ENCODE results near the gene SMYD3. TPM values are rescaled to one million over a fixed set of nuclear protein-coding genes. Genes with fewer than 3 reads are reported as not detected.

SMYD3 gene
- total RNA-seq, 3 donors from 2014 or later (not counting 1 experiment from before 2014, with no cell fraction given): 43.6 to 48.0 (median 46.1) TPM

DNA sequence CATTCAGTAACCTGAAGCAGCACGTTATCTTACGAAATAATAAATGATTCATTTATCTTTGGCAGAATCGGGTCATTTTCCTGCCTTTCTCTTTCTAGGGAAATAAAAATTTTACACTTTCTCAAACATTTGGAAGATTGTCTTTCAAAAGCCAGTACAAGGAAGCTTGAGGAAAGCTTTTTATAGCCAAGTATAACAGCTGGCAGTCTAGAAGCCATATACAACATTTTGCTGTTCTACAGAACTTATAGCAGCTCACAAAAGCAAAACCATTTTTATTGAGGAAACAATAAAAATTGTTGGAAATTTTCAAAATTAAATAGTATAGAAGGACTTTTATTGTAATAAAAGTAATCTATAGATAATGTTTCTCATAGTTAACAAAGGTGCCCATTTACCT lies 448.6 kb downstream of the SMYD3 start:
- H3K9me3 ChIP-seq (ENCODE audit: control insufficient read depth, insufficient read depth, low read length): no peaks in the 10 kb centered on the region
- H3K27ac ChIP-seq (ENCODE audit: low read length): no peak overlapping the region
- WGBS (ENCODE audit: insufficient coverage): 91% methylated on average over 3 of the region's 3 CpGs
- no peak overlapping the region for H3K4me3 ChIP-seq (ENCODE audit: low read length)
- H3K4me1 ChIP-seq (ENCODE audit: control insufficient read depth, insufficient read depth, low read length): no peaks in the 10 kb centered on the region
- Mint-ChIP-seq H3K4me1 (peaks cover 4 to 5% of the 10 kb centered on the region in 2 donors), H3K36me3 (peaks cover 7% of the 10 kb centered on the region), H3K9me3 (peaks cover 3 to 4% of the 10 kb centered on the region in 2 donors), H3K27ac (no peak overlapping the region), H3K4me3 (no peak overlapping the region), H3K27me3 (ENCODE audit: low read depth in 2 of 2) (no peaks in the 10 kb centered on the region)
- DNase-seq (no peak), ATAC-seq (no peak)
- TF ChIP-seq, protein P1, sequence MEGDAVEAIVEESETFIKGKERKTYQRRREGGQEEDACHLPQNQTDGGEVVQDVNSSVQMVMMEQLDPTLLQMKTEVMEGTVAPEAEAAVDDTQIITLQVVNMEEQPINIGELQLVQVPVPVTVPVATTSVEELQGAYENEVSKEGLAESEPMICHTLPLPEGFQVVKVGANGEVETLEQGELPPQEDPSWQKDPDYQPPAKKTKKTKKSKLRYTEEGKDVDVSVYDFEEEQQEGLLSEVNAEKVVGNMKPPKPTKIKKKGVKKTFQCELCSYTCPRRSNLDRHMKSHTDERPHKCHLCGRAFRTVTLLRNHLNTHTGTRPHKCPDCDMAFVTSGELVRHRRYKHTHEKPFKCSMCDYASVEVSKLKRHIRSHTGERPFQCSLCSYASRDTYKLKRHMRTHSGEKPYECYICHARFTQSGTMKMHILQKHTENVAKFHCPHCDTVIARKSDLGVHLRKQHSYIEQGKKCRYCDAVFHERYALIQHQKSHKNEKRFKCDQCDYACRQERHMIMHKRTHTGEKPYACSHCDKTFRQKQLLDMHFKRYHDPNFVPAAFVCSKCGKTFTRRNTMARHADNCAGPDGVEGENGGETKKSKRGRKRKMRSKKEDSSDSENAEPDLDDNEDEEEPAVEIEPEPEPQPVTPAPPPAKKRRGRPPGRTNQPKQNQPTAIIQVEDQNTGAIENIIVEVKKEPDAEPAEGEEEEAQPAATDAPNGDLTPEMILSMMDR (IDR thresholded peaks at IDR 0.05): no peak
- no peaks in the 10 kb centered on the region for H3K27me3 ChIP-seq (ENCODE audit: control insufficient read depth, insufficient read depth, low read length)
- H3K36me3 ChIP-seq (ENCODE audit: control insufficient read depth, insufficient read depth, low read length): no peaks in the 10 kb centered on the region
- intact Hi-C loops (cut with micrococcal nuclease): no loop called here

DNA sequence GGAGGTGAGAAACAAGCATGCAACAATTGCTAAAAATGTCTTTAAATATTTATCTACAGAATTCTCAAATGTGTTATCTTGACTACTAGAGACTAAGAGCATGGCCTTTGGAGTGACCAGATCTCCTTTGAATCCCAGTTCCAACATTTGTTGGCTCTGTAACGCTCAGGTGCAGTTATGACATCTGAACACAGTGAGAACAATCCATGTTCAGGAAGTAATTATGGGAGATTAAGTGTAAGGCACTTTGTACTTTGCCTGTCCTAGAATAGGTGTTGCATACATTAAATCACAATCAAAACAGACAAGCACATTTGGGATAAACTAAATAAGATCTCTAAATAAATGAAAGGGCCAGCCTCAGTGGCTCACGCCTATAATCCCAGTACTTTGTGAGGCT lies 454.5 kb downstream of the SMYD3 start:
- Histone ChIP-seq H3K36me3 (ENCODE audit: control insufficient read depth, insufficient read depth, low read length) (no peaks in the 10 kb centered on the region), H3K9me3 (ENCODE audit: control insufficient read depth, insufficient read depth, low read length) (no peaks in the 10 kb centered on the region), H3K4me3 (ENCODE audit: low read length) (no peak overlapping the region), H3K4me1 (ENCODE audit: control insufficient read depth, insufficient read depth, low read length) (no peaks in the 10 kb centered on the region), H3K27ac (ENCODE audit: low read length) (no peak overlapping the region), H3K27me3 (ENCODE audit: control insufficient read depth, insufficient read depth, low read length) (no peaks in the 10 kb centered on the region)
- DNase-seq: no peak
- intact Hi-C loops (cut with micrococcal nuclease): no loop called here
- Mint-ChIP-seq H3K36me3 (peaks cover 7% of the 10 kb centered on the region), H3K27me3 (ENCODE audit: low read depth in 2 of 2) (no peaks in the 10 kb centered on the region), H3K27ac (no peak overlapping the region), H3K4me3 (no peak overlapping the region), H3K9me3 (peaks cover 3 to 4% of the 10 kb centered on the region in 2 donors), H3K4me1 (peaks cover 4 to 5% of the 10 kb centered on the region in 2 donors)
- TF ChIP-seq, protein P1 (IDR thresholded peaks at IDR 0.05): no peak
- ATAC-seq: no peak
- WGBS (ENCODE audit: insufficient coverage): 97% methylated on average over 2 of the region's 2 CpGs

DNA sequence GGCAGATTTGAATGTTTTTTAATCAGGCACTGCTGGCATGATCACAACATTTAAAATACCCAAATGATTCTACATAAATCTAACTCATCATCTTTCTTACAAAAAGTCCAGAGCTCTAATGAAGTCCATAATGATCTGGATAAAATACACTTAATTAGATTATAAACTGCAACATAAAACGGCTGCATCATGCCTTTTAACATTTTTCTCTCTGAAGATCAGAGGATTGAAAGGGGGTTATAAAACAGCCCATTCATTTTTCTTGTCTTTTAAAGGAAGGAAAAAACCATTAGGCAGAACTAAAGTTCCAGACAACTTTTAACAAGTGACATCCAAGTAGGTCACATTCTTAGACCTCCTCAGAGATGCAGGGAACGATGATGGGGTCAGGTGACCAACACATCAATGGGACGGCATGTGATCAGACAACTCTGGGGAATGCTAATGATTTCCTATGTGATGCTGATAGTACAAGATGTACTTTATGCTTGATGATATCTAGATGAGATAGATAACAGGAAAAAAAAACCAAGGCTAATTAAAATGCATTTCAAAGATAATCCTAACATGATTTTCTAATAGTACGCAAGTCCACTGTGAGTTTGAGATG lies 455.1 kb downstream of the SMYD3 start:
- no peak overlapping the region for H3K4me3 Mint-ChIP-seq
- TF ChIP-seq, protein P1 (IDR thresholded peaks at IDR 0.05): no peak
- Histone ChIP-seq H3K27me3 (ENCODE audit: control insufficient read depth, insufficient read depth, low read length) (no peaks in the 10 kb centered on the region), H3K27ac (ENCODE audit: low read length) (no peak overlapping the region), H3K4me1 (ENCODE audit: control insufficient read depth, insufficient read depth, low read length) (no peaks in the 10 kb centered on the region), H3K4me3 (ENCODE audit: low read length) (no peak overlapping the region), H3K9me3 (ENCODE audit: control insufficient read depth, insufficient read depth, low read length) (no peaks in the 10 kb centered on the region), H3K36me3 (ENCODE audit: control insufficient read depth, insufficient read depth, low read length) (no peaks in the 10 kb centered on the region)
- no peaks in the 10 kb centered on the region for H3K27me3 Mint-ChIP-seq (ENCODE audit: low read depth in 2 of 2)
- intact Hi-C loops (cut with micrococcal nuclease): no loop called here
- H3K9me3 Mint-ChIP-seq: peaks cover 3 to 4% of the 10 kb centered on the region in 2 donors
- H3K27ac Mint-ChIP-seq: no peak overlapping the region
- peaks cover 4 to 5% of the 10 kb centered on the region in 2 donors for H3K4me1 Mint-ChIP-seq
- ATAC-seq (no peak), DNase-seq (no peak)
- 96% methylated on average over 2 of the region's 4 CpGs for WGBS (ENCODE audit: insufficient coverage)
- peaks cover 7% of the 10 kb centered on the region for H3K36me3 Mint-ChIP-seq

DNA sequence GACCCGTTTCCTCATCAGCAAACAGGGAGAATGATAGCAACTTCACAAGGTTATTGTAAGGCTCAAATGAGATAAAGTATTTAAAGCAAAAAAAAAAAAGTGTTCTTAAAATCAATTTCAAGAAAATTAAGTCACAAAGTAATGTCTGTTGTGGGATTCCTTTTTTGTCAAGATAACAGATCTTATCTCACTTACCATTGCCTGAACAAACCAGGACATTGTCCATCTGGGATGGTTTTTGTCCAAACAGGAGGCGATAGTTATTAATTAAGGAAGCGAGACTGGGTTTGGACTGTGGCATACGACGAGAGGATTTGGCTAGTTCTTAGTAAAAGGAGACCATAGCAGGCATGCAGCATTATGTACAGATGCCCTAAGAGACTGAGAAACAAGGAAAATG lies 458.4 kb downstream of the SMYD3 start:
- H3K36me3 Mint-ChIP-seq: peaks cover 2% of the 10 kb centered on the region
- H3K27me3 Mint-ChIP-seq (ENCODE audit: low read depth in 2 of 2): no peaks in the 10 kb centered on the region
- Histone ChIP-seq H3K4me3 (ENCODE audit: low read length) (no peak overlapping the region), H3K9me3 (ENCODE audit: control insufficient read depth, insufficient read depth, low read length) (no peaks in the 10 kb centered on the region), H3K27me3 (ENCODE audit: control insufficient read depth, insufficient read depth, low read length) (no peaks in the 10 kb centered on the region), H3K36me3 (ENCODE audit: control insufficient read depth, insufficient read depth, low read length) (no peaks in the 10 kb centered on the region), H3K4me1 (ENCODE audit: control insufficient read depth, insufficient read depth, low read length) (no peaks in the 10 kb centered on the region), H3K27ac (ENCODE audit: low read length) (no peak overlapping the region)
- H3K4me1 Mint-ChIP-seq: peaks cover 0 to 4% of the 10 kb centered on the region in 2 donors
- no peaks in the 10 kb centered on the region for H3K9me3 Mint-ChIP-seq
- TF ChIP-seq, protein P1 (IDR thresholded peaks at IDR 0.05): no peak
- ATAC-seq: no peak
- intact Hi-C loops (cut with micrococcal nuclease): no loop called here
- H3K4me3 Mint-ChIP-seq: no peak overlapping the region
- no peak overlapping the region for H3K27ac Mint-ChIP-seq
- WGBS (ENCODE audit: insufficient coverage): over 99% methylated on average over 5 of the region's 5 CpGs
- DNase-seq: no peak

All from natural killer cell (primary cell).